HUES48 (cell line): ENCODE data around the gene SPATA24.
"Not testable (repeated sequence)": the region's sequence is repeated elsewhere in the genome, so short reads cannot be mapped to it uniquely, and the experiment has no call there.

Experiments
- H3K27ac ChIP-seq: one replicate; pipeline ENCODE4 v1.7.0; 2013; ENCODE audit warnings: low read depth, low read length, inconsistent platforms
- H3K27me3 ChIP-seq: 2 replicates; pipeline ENCODE4 v1.6.1; 2013; ENCODE audit warnings: mild to moderate bottlenecking, low read length; ENCODE audit not compliant: control insufficient read depth, insufficient read depth
- H3K36me3 ChIP-seq: 2 replicates; pipeline ENCODE4 v1.6.1; 2013; ENCODE audit warnings: low read length; ENCODE audit not compliant: control insufficient read depth, insufficient read depth
- H3K4me1 ChIP-seq: 2 replicates; pipeline ENCODE4 v1.6.1; 2013; ENCODE audit warnings: mild to moderate bottlenecking, low read length; ENCODE audit not compliant: control insufficient read depth, insufficient read depth
- H3K4me3 ChIP-seq: 2 replicates; pipeline ENCODE4 v1.5.1; 2013; ENCODE audit warnings: mild to moderate bottlenecking, low read depth, low read length
- H3K9ac ChIP-seq: 2 replicates; pipeline ENCODE4 v1.6.1; 2013; ENCODE audit warnings: mild to moderate bottlenecking, low read depth, low read length, moderate library complexity
- H3K9me3 ChIP-seq: 2 replicates; pipeline ENCODE4 v1.6.1; 2013; ENCODE audit warnings: low read length; ENCODE audit not compliant: control insufficient read depth, insufficient read depth

Gene SPATA24

GRCh38 chr5:139403787-139404483, at the start of gene SPATA24:
SPATA24 (minus strand) TSS chr5:139404089; CDS start chr5:139404060, 29 bp downstream.
- Histone ChIP-seq H3K9me3 (no peaks in the 10 kb centered on the region), H3K9ac (peak within 1 kb of the TSS; percentile 83), H3K27ac (peak within 1 kb of the TSS; percentile 99), H3K4me3 (peak within 1 kb of the TSS; percentile 76), H3K36me3 (peaks cover 13% of the 10 kb centered on the region; the same call in 1 of the 2 replicates), H3K27me3 (no peaks in the 10 kb centered on the region), H3K4me1 (peaks cover 11% of the 10 kb centered on the region; the same call in 1 of the 2 replicates)

- Histone ChIP-seq H3K27ac (no peak overlapping the region), H3K4me1 (no peaks in the 10 kb centered on the region), H3K36me3 (no peaks in the 10 kb centered on the region), H3K27me3 (no peaks in the 10 kb centered on the region), H3K9ac (no peak overlapping the region), H3K4me3 (no peak overlapping the region), H3K9me3 (no peaks in the 10 kb centered on the region)
Observed at GRCh38 chr5:139451878-139452660, 48.2 kb upstream of the SPATA24 start.

GRCh38 chr5:139451176-139451575, 47.3 kb upstream of the SPATA24 start:
- no peaks in the 10 kb centered on the region for H3K4me1 ChIP-seq
- no peaks in the 10 kb centered on the region for H3K9me3 ChIP-seq
- no peaks in the 10 kb centered on the region for H3K36me3 ChIP-seq
- H3K4me3 ChIP-seq: no peak overlapping the region
- no peak overlapping the region for H3K27ac ChIP-seq
- H3K27me3 ChIP-seq: no peaks in the 10 kb centered on the region
- H3K9ac ChIP-seq: no peak overlapping the region

GRCh38 chr5:139446956-139447779, 43.3 kb upstream of the SPATA24 start:
- no peaks in the 10 kb centered on the region for H3K9me3 ChIP-seq
- no peaks in the 10 kb centered on the region for H3K27me3 ChIP-seq
- H3K4me3 ChIP-seq: no peak overlapping the region
- no peaks in the 10 kb centered on the region for H3K4me1 ChIP-seq
- no peak overlapping the region for H3K27ac ChIP-seq
- H3K9ac ChIP-seq: no peak overlapping the region
- H3K36me3 ChIP-seq: no peaks in the 10 kb centered on the region

GRCh38 chr5:139445325-139446170, 41.7 kb upstream of the SPATA24 start:
- Histone ChIP-seq H3K9me3 (no peaks in the 10 kb centered on the region), H3K4me1 (no peaks in the 10 kb centered on the region), H3K4me3 (no peak overlapping the region), H3K36me3 (no peaks in the 10 kb centered on the region), H3K27ac (no peak overlapping the region), H3K9ac (no peak overlapping the region), H3K27me3 (no peaks in the 10 kb centered on the region)

- no peaks in the 10 kb centered on the region for H3K9me3 ChIP-seq
- no peaks in the 10 kb centered on the region for H3K36me3 ChIP-seq
- no peak overlapping the region for H3K9ac ChIP-seq
- H3K4me1 ChIP-seq: peaks cover 4% of the 10 kb centered on the region; the same call in 1 of the 2 replicates
- H3K27me3 ChIP-seq: no peaks in the 10 kb centered on the region
- H3K4me3 ChIP-seq: no peak overlapping the region
- H3K27ac ChIP-seq: no peak overlapping the region
Observed at GRCh38 chr5:139443831-139444453, 40.1 kb upstream of the SPATA24 start.

- not testable (repeated sequence) for H3K9me3 ChIP-seq, H3K27me3 ChIP-seq, H3K27ac ChIP-seq, H3K4me1 ChIP-seq, H3K4me3 ChIP-seq, H3K9ac ChIP-seq
- peaks cover 16% of the 10 kb centered on the region for H3K36me3 ChIP-seq
Observed at GRCh38 chr5:139440416-139440815, 36.5 kb upstream of the SPATA24 start.

GRCh38 chr5:139439013-139439903, 35.4 kb upstream of the SPATA24 start, which contains the start of gene DNAJC18:
DNAJC18 (minus strand) TSS chr5:139439525; CDS start chr5:139439445, 80 bp downstream.
- Histone ChIP-seq H3K36me3 (peaks cover 22% of the 10 kb centered on the region), H3K27ac (peak within 1 kb of the TSS; percentile 90), H3K4me1 (peaks cover 8% of the 10 kb centered on the region), H3K9ac (peak within 1 kb of the TSS; percentile 89), H3K27me3 (no peaks in the 10 kb centered on the region), H3K9me3 (no peaks in the 10 kb centered on the region), H3K4me3 (peak within 1 kb of the TSS; percentile 90)

- Histone ChIP-seq H3K4me1 (peaks cover 8% of the 10 kb centered on the region), H3K4me3 (peak overlapping the region; percentile 90), H3K9me3 (no peaks in the 10 kb centered on the region), H3K9ac (no peak overlapping the region), H3K36me3 (peaks cover 27% of the 10 kb centered on the region), H3K27ac (no peak overlapping the region), H3K27me3 (no peaks in the 10 kb centered on the region)
Observed at GRCh38 chr5:139438707-139439012, 34.8 kb upstream of the SPATA24 start.
